ENCODE results near the gene RPL31. TPM values are rescaled to one million over a fixed set of nuclear protein-coding genes. Genes with fewer than 3 reads are reported as not detected.
A peak's percentile ranks its signal among the peaks of the same experiment; 100 is the strongest.

Gene RPL31
- total RNA-seq, 1 experiment from 2014 or later = 1,893 TPM

DNA sequence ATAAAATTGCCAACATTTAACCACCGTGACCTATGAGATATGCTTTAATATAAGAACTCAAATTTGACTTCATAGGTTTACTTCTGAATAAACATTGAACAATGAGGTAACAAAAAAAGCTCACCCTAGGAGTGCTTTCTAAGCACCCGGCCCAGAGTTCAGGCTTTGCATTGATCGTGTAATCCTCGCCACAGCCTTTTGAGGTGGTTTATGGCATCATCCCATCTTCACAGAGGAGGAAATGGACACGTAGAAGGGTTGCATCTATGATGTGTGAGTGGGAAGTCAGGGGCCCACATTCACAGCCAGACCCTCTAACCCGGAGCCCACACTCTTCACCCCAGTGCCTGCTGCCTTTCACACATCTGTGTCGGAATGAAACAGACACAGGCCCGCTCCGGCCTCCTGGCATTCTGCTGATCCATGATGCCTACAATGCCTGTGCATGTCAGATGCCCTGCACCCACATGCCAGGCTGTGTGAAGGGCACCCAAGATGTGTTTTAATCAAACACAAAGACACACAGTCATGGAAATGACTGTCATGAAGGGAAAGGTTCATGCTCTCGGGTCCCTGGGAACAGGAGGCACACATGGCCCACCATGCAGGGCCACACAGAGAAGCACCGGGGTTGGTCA is 48.6 kb upstream of the RPL31 start:
- Mint-ChIP-seq H3K9me3 (no peaks in the 10 kb centered on the region), H3K27me3 (ENCODE audit: low read depth) (no peaks in the 10 kb centered on the region), H3K4me1 (peaks cover 36 to 37% of the 10 kb centered on the region in 2 experiments), H3K36me3 (ENCODE audit: insufficient read depth in 1 of 3, low read depth in 3 of 3) (no peaks in the 10 kb centered on the region), H3K27ac (peak overlapping the region in 1 of 3 experiments; percentile 15; a peak in 1 of 7 replicates), H3K4me3 (no peak overlapping the region)
- Histone ChIP-seq H2BK20ac (ENCODE audit: low read depth, low read length, poor library complexity, severe bottlenecking) (no peak overlapping the region), H2BK12ac (ENCODE audit: insufficient read length, low read depth, low read length) (no peak overlapping the region), H3K23me2 (ENCODE audit: insufficient read length, low read depth, low read length, poor library complexity, severe bottlenecking) (no peaks in the 10 kb centered on the region), H3K14ac (ENCODE audit: insufficient read depth, low read length) (no peak overlapping the region), H2BK5ac (ENCODE audit: insufficient read length, low read length) (no peak overlapping the region), H3K9me3 (ENCODE audit: control insufficient read depth, low read depth, low read length) (no peaks in the 10 kb centered on the region), H4K91ac (ENCODE audit: insufficient read length, low read depth, low read length) (no peak overlapping the region), H3K79me1 (ENCODE audit: insufficient read depth, low read depth, low read length, poor library complexity, severe bottlenecking) (no peaks in the 10 kb centered on the region), H2BK15ac (ENCODE audit: low read depth, low read length) (no peak overlapping the region), H3K27ac (ENCODE audit: insufficient read length, low read depth, low read length) (no peak overlapping the region), H3K56ac (ENCODE audit: insufficient read length, low read depth, low read length) (no peak overlapping the region), H3K4me1 (ENCODE audit: insufficient read depth, low read length) (peaks cover 5% of the 10 kb centered on the region; the same call in 1 of the 2 replicates), H4K5ac (ENCODE audit: insufficient read length, low read depth, low read length) (no peak overlapping the region), H3K18ac (ENCODE audit: insufficient read length, low read depth, low read length) (no peak overlapping the region), H3T11ph (ENCODE audit: low read length) (no peak overlapping the region), H3K4me2 (ENCODE audit: insufficient read depth, insufficient read length, low read length) (no peak overlapping the region), H3K23ac (ENCODE audit: insufficient read length, low read depth, low read length) (no peak overlapping the region), H3K4ac (ENCODE audit: low read depth, low read length) (no peak overlapping the region), H3K79me2 (ENCODE audit: insufficient read depth, low read length) (no peaks in the 10 kb centered on the region), H2BK120ac (ENCODE audit: low read depth, low read length, poor library complexity, severe bottlenecking) (no peak overlapping the region), H4K8ac (replicated peaks; ENCODE audit: insufficient read length, low read depth, low read length) (no peak overlapping the region), H3K27me3 (ENCODE audit: insufficient read depth, low read length) (no peaks in the 10 kb centered on the region), H2AFZ (ENCODE audit: low read length) (no peak overlapping the region), H4K20me1 (ENCODE audit: control insufficient read depth, insufficient read depth, insufficient read length) (no peaks in the 10 kb centered on the region), H2AK5ac (ENCODE audit: insufficient read length, low read length) (no peak overlapping the region), H3K9ac (ENCODE audit: extremely low read depth, insufficient read length, low read length) (no peak overlapping the region)
- no CpG with 5 or more reads among the region's 11 CpGs for WGBS (ENCODE audit: extremely low coverage, insufficient read length, low lambda C conversion rate)
- DNase-seq = no peak
- TF ChIP-seq, protein P1, sequence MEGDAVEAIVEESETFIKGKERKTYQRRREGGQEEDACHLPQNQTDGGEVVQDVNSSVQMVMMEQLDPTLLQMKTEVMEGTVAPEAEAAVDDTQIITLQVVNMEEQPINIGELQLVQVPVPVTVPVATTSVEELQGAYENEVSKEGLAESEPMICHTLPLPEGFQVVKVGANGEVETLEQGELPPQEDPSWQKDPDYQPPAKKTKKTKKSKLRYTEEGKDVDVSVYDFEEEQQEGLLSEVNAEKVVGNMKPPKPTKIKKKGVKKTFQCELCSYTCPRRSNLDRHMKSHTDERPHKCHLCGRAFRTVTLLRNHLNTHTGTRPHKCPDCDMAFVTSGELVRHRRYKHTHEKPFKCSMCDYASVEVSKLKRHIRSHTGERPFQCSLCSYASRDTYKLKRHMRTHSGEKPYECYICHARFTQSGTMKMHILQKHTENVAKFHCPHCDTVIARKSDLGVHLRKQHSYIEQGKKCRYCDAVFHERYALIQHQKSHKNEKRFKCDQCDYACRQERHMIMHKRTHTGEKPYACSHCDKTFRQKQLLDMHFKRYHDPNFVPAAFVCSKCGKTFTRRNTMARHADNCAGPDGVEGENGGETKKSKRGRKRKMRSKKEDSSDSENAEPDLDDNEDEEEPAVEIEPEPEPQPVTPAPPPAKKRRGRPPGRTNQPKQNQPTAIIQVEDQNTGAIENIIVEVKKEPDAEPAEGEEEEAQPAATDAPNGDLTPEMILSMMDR (conservative IDR thresholded peaks at IDR 0.05) = no peak
